Right ventricle myocardium inferior (tissue), 1 donor: ENCODE results near the gene TSPAN8. TPM values are rescaled to one million over a fixed set of nuclear protein-coding genes. Genes with fewer than 3 reads are reported as not detected.

Experiments used
- ATAC-seq: fragments of 200-7000 bp; cut with Tn5 transposase; one replicate; pipeline ENCODE4 v1.9.1; 2020; ENCODE audit warnings: mild to moderate bottlenecking, moderate library complexity
- DNase-seq: peaks from one replicate; pipeline ENCODE4 v3.0.0; 2021; ENCODE audit errors: missing footprints
- intact Hi-C: fragments of 100-400 bp; cut with DNase I; formaldehyde crosslinking; loops from one replicate; pipeline ENCODE4 v1.11.0; 2022
- long read RNA-seq: library from polyadenylated mRNA; unstranded; transcript quantifications from one replicate; pipeline ENCODE4 v2.0.0, GENCODE V29; 2021
- total RNA-seq: library from RNA; stranded (reverse); fragmentation: NEBNext Ultra II Directional; extraction: Animal tissue kit (Norgen Biotek cat#: 25700); gene quantifications from one replicate; pipeline ENCODE4 v1.2.1, GENCODE V29; 2021
- donor health status: DM: no; HTN: yes; CAD: no; lungs with severe emphysema.

TSPAN8 gene
- not detected for total RNA-seq
- long read RNA-seq: 0 reads

DNA sequence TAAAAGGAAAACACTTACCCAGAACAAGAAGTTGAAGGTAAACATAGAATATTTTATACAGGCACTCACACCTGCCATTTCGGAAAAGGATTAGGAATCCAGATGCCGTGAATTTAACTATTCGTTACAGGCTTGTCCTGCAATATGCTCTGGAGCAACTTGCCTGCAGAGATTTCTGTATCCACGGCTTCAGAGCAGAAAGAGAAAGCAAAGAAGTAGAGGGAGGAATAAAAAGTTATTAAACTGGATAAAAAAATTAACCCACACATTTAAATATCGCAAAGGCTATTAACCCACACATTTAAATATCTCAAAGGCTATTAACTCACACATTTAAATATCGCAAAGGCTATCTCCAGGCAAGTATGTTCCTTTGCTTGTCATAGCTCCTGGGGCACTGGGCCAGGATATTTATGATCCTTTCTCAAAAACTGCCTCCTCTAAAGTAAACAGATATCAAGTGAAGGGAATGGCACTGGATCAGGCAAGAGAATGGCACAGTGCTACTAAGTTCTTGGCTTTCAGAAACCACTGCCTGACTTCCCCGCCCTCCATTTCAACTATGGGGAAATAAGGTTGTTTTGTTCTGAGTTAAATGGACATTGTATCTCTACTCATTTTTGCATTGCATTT lies at the start of gene TSPAN8:
TSPAN8 (minus strand) TSS at position 399 of the 633 bp plus-strand sequence; CDS start at position 78, 321 bp downstream.
- DNase-seq (no peak), ATAC-seq (no peak)
- intact Hi-C loops: no loop called here

DNA sequence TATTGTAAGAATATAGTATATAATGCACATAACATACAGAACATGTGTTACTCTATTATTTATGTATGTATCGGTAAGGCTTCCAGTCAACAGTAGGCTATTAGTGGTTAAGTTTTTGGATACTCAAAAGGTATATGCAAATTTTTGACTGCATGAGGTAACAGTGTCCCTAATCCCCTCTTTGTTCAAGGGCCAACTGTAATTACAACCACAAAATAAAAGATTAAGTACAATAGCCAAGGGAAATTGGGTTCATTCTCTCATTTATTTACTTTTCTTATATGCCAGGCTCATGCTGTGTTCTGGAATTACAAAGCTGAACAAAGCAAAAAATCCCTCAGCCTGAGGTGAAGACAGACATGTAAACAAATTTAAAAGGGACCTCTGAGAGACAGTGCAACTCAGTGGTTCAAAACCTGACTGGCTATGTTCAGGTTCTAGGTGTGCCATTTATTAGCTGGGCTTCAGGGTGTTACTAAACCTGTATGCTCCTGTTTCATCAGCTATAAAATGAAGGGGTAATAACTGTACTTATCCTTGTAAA lies 43.4 kb upstream of the TSPAN8 start:
- DNase-seq (no peak), ATAC-seq (no peak)
- intact Hi-C loops: no loop called here

DNA sequence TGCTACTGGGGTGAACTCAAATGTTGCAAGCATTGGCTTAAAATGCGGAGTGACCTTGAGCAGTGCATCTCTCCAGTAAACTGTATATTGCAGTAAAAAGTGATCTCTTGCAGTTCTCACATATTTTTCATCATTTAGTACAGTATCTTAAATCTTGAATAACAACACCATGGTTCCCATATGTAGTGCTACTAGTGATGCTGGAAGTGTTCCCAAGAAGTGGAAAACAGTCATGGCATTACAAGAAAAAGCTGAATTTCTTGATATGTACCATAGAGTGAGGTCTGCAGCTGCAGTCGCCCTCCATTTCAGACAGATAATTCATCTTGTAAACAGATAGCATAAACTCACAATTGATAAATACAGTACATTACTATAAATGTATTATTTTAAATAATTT lies 42.9 kb upstream of the TSPAN8 start:
- DNase-seq (no peak), ATAC-seq (no peak)
- intact Hi-C loops: no loop called here

DNA sequence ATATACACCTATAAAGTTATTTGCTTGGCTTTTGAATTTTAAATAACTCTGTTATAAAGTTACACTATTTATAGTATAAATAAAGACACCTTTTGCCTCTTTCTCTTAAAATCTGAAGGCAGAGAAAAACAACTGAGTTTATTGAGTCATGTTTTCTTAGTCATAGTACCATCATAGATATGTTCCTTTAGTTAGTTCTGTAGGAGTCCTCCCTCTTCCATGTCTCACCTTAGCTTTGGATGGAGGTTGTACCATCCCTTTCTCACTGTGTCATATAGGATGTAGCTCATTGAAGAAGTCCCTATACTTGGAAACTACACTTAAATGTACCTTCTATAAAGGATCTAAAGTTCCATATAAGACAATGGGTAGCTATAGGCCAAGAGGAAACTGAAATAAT lies 39.7 kb upstream of the TSPAN8 start:
- intact Hi-C loops: no loop called here
- ATAC-seq (no peak), DNase-seq (no peak)

DNA sequence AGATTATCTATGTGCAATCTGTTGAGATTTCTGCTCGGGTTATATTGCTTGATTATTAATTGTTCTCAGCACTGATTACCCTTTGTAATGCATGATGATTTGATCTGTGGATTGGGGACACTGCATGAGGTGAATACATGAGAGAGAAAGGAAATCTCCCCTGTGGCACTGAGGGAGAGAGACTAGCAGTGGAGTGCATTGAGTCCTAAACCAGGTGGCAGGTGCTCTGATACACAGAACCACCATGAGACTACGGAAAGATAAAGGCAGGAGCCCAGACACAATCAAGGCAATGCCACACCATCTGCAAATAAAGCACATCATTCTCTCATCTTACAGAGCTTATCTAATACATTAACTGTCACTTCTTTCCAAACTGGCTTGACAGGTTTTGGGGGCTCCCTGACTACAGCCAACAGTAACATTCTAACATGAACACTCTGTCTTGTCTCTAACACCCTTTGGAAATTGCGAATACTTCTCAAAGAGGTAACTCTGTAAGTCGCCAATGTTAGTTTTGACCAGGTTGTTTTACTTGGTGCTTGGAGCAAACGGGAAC lies 37.6 kb upstream of the TSPAN8 start:
- ATAC-seq (no peak), DNase-seq (no peak)
- intact Hi-C loops: no loop called here

DNA sequence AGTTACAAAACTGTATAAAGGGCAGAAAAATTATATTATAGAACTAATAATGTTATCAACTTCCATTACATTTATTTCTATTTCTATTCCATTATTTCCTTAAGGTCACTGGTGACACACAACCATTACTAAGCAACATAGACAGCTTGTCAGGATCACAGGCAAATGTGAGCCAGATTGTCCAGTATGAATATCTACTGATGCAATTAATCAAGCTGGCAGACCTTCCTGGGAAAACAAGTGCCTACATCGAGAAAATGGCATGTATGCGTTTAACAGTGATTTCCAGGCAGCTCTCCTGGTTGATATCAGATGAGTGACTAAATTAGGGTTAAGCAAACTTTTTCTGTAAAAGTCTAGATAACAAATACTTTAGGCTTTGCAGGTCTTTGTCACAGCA lies 36.9 kb upstream of the TSPAN8 start:
- DNase-seq (no peak), ATAC-seq (no peak)
- intact Hi-C loops: no loop called here

DNA sequence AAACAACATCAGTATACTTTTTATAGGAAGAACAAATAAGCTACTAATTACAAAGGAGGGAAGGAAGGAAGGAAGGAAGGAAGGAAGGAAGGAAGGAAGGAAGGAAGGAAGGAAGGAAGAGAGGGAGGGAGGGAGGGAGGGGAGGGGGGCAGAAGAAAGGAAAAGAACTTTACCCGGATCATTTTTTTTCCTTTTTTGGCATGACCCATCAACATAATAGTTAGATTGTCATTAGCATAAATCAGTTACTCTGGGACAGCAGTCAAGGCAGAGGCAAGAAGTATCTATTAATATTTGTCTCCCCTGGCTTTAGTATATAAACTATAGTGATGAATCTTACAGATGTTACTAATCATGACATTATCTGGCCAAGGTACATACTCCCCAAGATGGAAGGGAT lies 35.2 kb upstream of the TSPAN8 start:
- DNase-seq: no peak
- intact Hi-C loops: no loop called here
- ATAC-seq: no peak

DNA sequence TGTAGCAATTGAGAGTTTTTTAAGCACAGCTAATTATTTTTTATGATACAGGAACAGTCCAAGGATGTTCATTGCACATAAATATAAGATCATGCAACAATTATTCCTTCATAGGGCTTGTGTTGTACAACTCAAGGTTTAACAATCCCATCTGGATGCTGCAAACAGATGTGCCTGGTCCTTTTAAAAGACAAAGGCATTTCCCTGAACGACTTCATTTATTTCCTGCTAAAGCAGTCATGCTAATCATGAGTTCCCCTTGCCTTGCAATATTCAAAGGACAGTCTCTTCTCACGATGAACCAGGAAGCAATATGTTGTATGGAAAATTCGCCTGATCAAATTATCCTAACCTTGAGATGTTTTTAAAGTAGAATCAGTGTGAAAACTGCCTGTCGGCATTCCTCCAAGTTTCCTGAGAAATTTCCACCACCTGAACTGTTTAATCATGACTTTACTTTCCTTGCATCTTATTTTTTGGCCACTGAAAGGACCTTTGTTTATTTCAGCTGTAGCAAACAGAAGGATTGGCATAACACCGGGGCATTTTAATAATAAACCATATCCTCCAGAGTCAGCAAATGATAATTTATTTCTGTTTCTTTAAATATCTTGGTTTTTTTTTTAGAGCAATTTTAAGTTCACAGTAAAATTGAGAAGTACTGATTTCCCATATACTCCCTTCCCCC lies 33.9 kb upstream of the TSPAN8 start:
- DNase-seq (no peak), ATAC-seq (no peak)
- intact Hi-C loops: no loop called here

DNA sequence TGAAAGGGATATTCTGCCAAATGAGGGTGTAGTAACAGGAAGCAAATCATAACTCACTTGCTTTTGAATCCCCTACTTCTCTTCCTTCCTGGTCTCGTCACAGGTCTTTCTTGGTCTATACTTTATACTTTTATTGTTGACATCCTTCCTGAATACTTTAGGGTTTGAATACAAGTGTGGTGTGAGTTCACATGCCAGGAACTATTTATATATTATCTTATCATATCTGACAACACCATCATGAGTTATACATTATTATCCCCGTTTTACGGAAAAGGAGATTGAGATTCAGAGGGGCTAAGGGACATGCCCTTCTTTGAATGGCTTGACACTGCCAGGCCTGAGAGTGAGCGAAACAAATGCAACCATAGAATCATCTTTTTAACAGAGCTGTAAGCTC lies 33.0 kb upstream of the TSPAN8 start:
- no peak for ATAC-seq
- intact Hi-C loops: no loop called here
- DNase-seq: no peak

DNA sequence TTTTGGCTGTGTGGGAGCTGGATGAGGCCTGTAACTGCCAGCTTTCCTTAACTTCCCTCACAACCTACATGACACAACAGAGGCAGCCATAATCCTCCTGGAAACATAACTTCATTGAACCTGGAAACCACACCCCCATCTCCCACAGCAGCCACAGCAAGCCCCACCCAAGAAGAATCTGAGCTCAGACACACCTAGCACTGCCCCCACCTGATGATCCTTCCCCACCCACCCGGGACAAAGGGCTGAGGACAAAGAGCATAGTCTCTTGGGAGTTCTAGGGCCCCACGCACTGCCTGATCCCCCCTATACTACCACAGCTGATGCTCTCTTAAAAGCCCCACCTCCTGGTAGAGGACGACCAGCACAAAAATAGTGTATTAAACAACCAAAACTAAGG lies 29.6 kb upstream of the TSPAN8 start:
- no peak for DNase-seq
- intact Hi-C loops: no loop called here
- no peak for ATAC-seq

DNA sequence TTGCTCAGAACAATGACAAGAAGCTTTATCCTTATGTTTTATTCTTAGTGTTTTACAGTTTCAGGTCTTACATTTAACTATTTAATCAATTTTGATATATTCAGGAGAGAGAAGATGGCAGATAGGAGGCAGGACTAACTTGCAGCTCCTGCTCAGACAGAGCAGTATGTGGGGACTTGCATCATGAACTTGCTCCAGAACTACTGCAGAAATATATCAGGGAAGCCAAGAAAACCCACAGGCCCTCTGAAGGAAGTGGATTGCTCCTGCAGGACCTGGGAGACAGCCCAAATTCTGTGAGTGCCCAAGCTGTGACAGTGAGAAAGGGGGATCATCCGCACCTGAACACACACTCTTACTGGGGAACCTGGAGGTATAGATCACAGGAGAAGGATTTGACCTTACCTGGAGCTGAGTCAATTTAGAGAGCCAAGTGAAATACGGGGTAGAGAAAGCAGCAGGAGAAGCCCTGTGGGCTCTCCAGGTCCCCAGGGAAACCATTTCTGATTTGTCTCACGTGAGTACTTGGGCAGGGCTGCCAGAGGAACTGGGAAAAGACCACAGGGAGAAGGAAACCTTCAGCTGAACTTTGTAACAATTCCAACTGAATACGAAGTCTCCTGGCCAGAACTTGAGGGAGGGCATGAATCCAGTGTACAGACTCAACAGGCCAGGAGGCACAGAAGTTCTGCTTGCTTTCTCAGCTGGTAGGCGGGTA lies 28.9 kb upstream of the TSPAN8 start:
- intact Hi-C loops: no loop called here
- no peak for DNase-seq
- ATAC-seq: no peak

DNA sequence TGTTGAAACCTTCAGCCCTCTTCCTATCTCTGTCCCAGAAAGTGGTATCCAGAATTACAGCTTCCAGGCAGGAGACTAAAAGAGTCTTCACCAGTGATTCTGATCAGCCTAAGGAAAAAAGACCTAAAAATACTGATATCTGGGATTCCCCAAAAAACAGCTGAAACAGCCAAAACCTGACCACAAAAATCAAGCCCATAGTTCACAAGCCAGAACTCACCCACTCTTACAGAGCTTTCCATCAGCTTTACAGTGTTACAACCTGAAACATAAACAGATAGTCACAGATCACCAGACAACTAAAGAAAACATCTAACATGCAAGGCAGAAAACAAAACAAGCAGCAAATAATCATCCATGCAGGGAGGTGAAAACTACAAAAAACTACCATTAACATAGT lies 26.0 kb upstream of the TSPAN8 start:
- intact Hi-C loops: no loop called here
- no peak for ATAC-seq
- no peak for DNase-seq

DNA sequence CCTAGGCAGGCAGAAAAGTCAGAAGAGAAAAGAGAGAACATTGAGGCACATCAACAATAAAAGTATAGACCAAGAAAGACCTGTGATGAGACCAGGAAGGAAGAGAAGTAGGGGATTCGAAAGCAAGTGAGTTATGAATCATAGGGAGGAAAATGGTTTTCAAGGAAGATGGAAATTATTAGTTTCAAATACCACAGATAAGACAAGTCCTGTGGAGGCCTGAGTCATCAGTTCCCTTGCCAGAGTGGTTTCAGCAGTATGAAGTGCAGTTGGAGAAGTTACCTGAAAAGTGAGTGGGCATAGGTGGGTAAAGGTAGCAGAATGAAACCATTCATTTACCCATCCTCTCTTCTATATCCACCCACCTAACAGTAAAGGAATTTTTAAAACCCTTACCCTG lies 25.2 kb upstream of the TSPAN8 start:
- intact Hi-C loops: no loop called here
- ATAC-seq (no peak), DNase-seq (no peak)

DNA sequence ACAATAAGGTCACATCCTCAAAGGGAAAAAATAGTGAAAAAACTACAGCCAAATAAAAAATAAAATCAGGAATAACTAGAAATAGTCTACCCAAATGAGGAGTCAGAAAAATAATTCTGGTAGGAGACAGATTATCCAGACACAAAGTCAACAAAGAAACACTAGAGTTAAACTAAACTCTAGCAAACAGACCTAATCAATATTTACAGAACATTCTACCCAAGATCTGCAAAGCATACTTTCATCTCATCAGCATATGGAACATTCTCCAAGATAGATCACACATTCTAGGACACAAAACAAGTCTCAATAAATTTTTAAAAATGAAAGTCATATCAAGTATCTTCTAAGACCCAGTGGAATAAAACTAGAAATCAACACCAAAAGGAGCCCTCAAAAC lies 20.4 kb upstream of the TSPAN8 start:
- intact Hi-C loops: no loop called here
- ATAC-seq (no peak), DNase-seq (no peak)

DNA sequence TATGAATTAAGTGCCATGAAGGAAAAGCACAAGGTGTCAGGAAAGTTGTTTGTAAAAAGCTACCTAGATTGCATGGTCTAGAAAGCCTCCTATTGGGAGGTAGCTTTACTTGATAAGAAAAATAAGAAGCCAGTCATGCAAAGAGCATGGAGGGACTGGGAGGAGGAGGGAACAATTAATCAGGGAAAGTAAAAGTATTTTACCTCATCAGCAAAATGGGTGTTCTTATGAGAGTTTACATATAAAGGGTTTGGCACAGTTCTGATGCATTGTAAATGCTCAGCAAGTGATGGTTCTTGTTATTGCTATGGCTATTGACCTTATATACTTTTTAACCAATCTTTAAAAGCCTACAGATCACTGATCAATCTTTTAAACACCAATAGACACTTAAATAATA lies 17.0 kb upstream of the TSPAN8 start:
- no peak for DNase-seq
- intact Hi-C loops: no loop called here
- no peak for ATAC-seq

DNA sequence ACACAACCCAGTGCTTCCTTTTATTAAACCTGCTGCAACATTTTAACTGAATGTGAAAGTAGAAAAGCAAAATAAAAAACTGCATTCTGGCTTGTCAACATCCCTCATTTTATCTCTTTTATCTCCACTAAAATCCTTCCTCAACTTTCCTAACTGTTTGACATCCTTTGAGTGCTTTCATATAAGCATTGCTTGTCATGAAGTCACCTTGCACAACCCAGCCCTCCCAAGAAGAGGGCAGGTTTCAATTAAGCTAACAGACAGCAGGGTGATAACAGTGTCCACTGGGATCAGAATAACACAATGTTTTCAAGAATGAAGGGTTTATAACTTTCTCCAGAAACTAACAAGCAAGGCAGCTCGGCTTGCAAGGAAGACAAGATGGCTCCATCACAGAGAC lies 16.3 kb upstream of the TSPAN8 start:
- ATAC-seq: no peak
- no peak for DNase-seq
- intact Hi-C loops: no loop called here

DNA sequence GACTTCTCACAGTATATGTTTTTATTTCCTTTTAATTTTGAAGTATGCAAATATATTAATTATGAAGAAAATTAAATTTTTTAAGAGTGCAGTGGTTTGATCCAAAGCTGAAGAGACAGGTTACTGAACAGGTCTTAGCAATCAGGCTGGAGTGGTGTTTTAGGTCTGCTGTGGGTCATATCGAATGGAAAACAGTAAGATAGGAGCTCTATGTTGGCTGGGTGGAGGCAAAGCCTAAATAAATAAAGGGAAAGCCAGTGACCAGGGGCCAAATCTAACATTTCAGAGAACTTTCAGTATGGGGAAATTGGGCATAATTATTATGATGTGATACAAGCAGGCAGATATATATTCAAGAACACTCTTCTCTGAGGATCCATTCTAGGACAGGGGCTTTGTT lies 12.7 kb upstream of the TSPAN8 start:
- intact Hi-C loops: no loop called here
- no peak for ATAC-seq

DNA sequence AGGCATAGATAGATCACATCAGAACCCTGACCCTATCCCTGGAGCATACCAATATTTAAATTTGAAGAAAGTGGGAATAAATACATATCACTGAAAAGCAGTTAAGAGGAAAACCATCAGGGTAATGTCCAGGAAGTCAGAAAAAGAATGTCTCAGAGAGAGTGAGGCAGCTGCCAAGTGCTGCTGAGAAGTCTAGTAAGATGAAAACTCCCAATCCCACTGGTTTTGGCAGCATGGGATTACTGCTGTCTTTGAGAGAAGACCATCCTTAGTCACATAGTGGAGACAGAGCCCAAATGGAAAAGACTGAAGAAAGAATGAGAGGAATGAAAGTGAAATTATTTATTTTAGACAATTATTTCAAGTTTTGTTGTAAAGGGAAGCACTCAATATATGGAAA lies 11.5 kb upstream of the TSPAN8 start:
- no peak for DNase-seq

More for the DNA sequence above, 12.7 kb upstream of the TSPAN8 start:
- no peak for DNase-seq

DNA sequence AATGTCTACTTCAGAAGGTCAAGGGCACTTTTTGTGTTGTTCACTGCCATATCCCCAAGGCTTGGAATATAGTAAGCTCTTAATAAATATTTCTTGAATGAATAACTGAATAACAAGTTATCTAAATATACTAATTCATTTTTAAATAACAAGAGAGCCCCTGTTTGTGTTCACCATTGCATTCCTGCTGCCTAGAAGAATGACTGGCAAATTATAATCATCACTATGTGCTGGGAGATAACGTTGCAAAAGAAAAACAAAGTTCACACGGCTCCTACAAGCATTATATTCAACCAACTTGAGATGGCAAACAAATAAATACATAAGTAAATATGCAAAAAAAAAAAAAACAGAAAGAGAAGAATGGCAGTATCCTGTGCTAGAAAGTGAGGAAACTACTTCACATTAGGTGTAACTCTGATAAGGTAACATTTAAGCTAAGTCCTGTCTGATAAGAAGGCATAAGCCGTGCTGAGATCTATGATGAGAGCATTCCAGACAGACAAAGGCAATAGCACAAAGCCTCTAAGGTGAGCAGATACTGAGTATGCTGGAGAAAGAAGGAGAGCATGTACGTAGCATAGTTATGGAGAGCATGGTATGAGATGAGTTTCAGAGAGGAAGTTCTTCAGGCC lies 9.2 kb upstream of the TSPAN8 start:
- no peak for DNase-seq
- ATAC-seq: no peak
- intact Hi-C loops: no loop called here

More for the DNA sequence above, 11.5 kb upstream of the TSPAN8 start:
- ATAC-seq: no peak
- intact Hi-C loops: no loop called here
